SU-DHL-6 (cell line): ENCODE data around the gene RPS6KB2.
A peak's percentile ranks its signal among the peaks of the same experiment; 100 is the strongest.

ENCODE experiments used
- H2AFZ ChIP-seq: fragments of 200-600 bp; sonication (generic); 2 replicates; pipeline ENCODE4 v1.6.1; 2014; ENCODE audit warnings: low read depth, mild to moderate bottlenecking, moderate library complexity, mixed read lengths, antibody characterized with exemption, low read length; ENCODE audit not compliant: severe bottlenecking
- H3F3A ChIP-seq: fragments of 200-600 bp; shearing (Covaris generic); 2 replicates; pipeline ENCODE4 v1.6.0; 2016; ENCODE audit warnings: antibody characterized with exemption, mild to moderate bottlenecking; ENCODE audit not compliant: insufficient read depth
- H3K27ac ChIP-seq: fragments of 200-600 bp; sonication (generic); 2 replicates; pipeline ENCODE4 v1.5.1; 2016; ENCODE audit warnings: low read depth, mild to moderate bottlenecking, low read length, moderate library complexity, mixed read lengths
- H3K27me3 ChIP-seq: fragments of 200-600 bp; sonication (generic), shearing (Covaris generic); 2 replicates; pipeline ENCODE4 v1.6.0; 2014; ENCODE audit warnings: mild to moderate bottlenecking, low read length
- H3K36me3 ChIP-seq: fragments of 200-600 bp; sonication (generic); 2 replicates; pipeline ENCODE4 v1.6.1; 2014; ENCODE audit warnings: mild to moderate bottlenecking, low read length, mixed read lengths
- H3K4me2 ChIP-seq: fragments of 300-600, 200-600 bp; shearing (Covaris generic), sonication (generic); 2 replicates; pipeline ENCODE4 v1.6.0; 2014; ENCODE audit warnings: low read length, low read depth, mild to moderate bottlenecking; ENCODE audit not compliant: poor library complexity, severe bottlenecking
- H3K4me3 ChIP-seq: fragments of 200-600 bp; sonication (generic); 2 replicates; pipeline ENCODE4 v1.5.1; 2014; ENCODE audit warnings: antibody characterized with exemption, low read length, mild to moderate bottlenecking, mixed read lengths; ENCODE audit not compliant: insufficient read depth, poor library complexity, severe bottlenecking
- H3K79me2 ChIP-seq: fragments of 200-600 bp; sonication (generic); 2 replicates; pipeline ENCODE4 v1.6.1; 2014; ENCODE audit warnings: mild to moderate bottlenecking, low read length, moderate library complexity; ENCODE audit not compliant: insufficient read depth
- H3K9ac ChIP-seq: fragments of 200-600 bp; sonication (generic); 2 replicates; pipeline ENCODE4 v1.7.0; 2014; ENCODE audit warnings: mild to moderate bottlenecking, low read length
- H3K9me2 ChIP-seq: fragments of 200-600 bp; sonication (generic); replicated peaks from 2 replicates; pipeline ENCODE4 v1.6.1; 2014; ENCODE audit warnings: low read length; ENCODE audit not compliant: insufficient read depth
- H3K9me3 ChIP-seq: fragments of 200-600 bp; sonication (generic); 2 replicates; pipeline ENCODE4 v1.6.1; 2014; ENCODE audit warnings: low read length, mixed read lengths; ENCODE audit not compliant: insufficient read depth
- H4K20me1 ChIP-seq: fragments of 200-600 bp; sonication (generic); 2 replicates; pipeline ENCODE4 v1.6.1; 2014; ENCODE audit warnings: low read depth, mild to moderate bottlenecking, antibody characterized with exemption, low read length, moderate library complexity, mixed read lengths
- CTCF ChIP-seq: fragments of 200-600 bp; sonication (generic); IDR thresholded peaks from one replicate; pipeline ENCODE4 v1.5.1; 2017; ENCODE audit warnings: antibody characterized with exemption, mild to moderate bottlenecking, low read length, moderate library complexity; ENCODE audit not compliant: insufficient read depth, poor library complexity, severe bottlenecking
- EZH2phosphoT487 ChIP-seq: fragments of 200-600 bp; sonication (generic), shearing (Covaris generic); conservative IDR thresholded peaks from 2 replicates; pipeline ENCODE4 v1.6.1; 2018; ENCODE audit warnings: mild to moderate bottlenecking, antibody characterized with exemption, low read length, moderate library complexity, mixed read lengths

RPS6KB2 gene

GRCh38 chr11:67437082-67437808 is 9.0 kb downstream of the RPS6KB2 start, which contains the start of gene PTPRCAP:
TSS of gene PTPRCAP (minus strand) at chr11:67437682. CDS start at chr11:67437619, 63 bp downstream.
- TF ChIP-seq EZH2phosphoT487 (no peak), CTCF (no peak)
- no peak within 1 kb of the TSS for H2AFZ ChIP-seq
- no peaks in the 10 kb centered on the region for H3K27me3 ChIP-seq
- H3K79me2 ChIP-seq: peaks cover 24% of the 10 kb centered on the region; the same call in 1 of the 2 replicates
- no peaks in the 10 kb centered on the region for H3K9me3 ChIP-seq
- H3K4me3 ChIP-seq: peak within 1 kb of the TSS; percentile 96
- H3K27ac ChIP-seq: peak within 1 kb of the TSS; percentile 100
- no peaks in the 10 kb centered on the region for H3K9me2 ChIP-seq
- no peaks in the 10 kb centered on the region for H3K36me3 ChIP-seq
- H3K4me2 ChIP-seq: peak within 1 kb of the TSS; percentile 99
- H3F3A ChIP-seq: peaks cover 82% of the 10 kb centered on the region
- no peaks in the 10 kb centered on the region for H4K20me1 ChIP-seq
- peak within 1 kb of the TSS; percentile 100 for H3K9ac ChIP-seq

GRCh38 chr11:67437809-67438157 is 9.5 kb downstream of the RPS6KB2 start:
- Histone ChIP-seq H3K9me2 (no peaks in the 10 kb centered on the region), H4K20me1 (no peaks in the 10 kb centered on the region), H3K79me2 (peaks cover 24% of the 10 kb centered on the region; the same call in 1 of the 2 replicates), H3F3A (peaks cover 88% of the 10 kb centered on the region), H2AFZ (no peak overlapping the region), H3K36me3 (no peaks in the 10 kb centered on the region), H3K9me3 (no peaks in the 10 kb centered on the region), H3K27me3 (no peaks in the 10 kb centered on the region), H3K9ac (peak overlapping the region; percentile 100), H3K4me3 (peak overlapping the region; percentile 96), H3K4me2 (peak overlapping the region; percentile 99), H3K27ac (peak overlapping the region; percentile 100)
- TF ChIP-seq EZH2phosphoT487 (no peak), CTCF (no peak)

- H3K9me2 ChIP-seq: no peaks in the 10 kb centered on the region
These were observed 10.0 kb downstream of the RPS6KB2 start for GRCh38 chr11:67438158-67438902.

More at GRCh38 chr11:67438158-67438902, 10.0 kb downstream of the RPS6KB2 start:
- Histone ChIP-seq H3K4me2 (peak overlapping the region; percentile 99), H3K4me3 (peak overlapping the region; percentile 96), H3K79me2 (peaks cover 24% of the 10 kb centered on the region; the same call in 1 of the 2 replicates), H3K27me3 (no peaks in the 10 kb centered on the region), H3F3A (peaks cover 90% of the 10 kb centered on the region), H3K36me3 (no peaks in the 10 kb centered on the region), H3K27ac (peak overlapping the region; percentile 100), H3K9ac (peak overlapping the region; percentile 100), H3K9me3 (no peaks in the 10 kb centered on the region), H2AFZ (no peak overlapping the region), H4K20me1 (no peaks in the 10 kb centered on the region)
- TF ChIP-seq CTCF (no peak), EZH2phosphoT487 (no peak)
